PC-9 (cell line): ENCODE data around the gene C3orf52. TPM values are rescaled to one million over a fixed set of nuclear protein-coding genes. Genes with fewer than 3 reads are reported as not detected.

Source experiments
- BruUV-seq: library from RNA; stranded (reverse); fragments of 400-500 nt; replicated peaks from 2 replicates; lab custom pipeline; 2021; lab: Mats Ljungman, UMichigan
- CTCF ChIA-PET: fragments of 300-600 bp; sonication (Branson Sonifier 250); formaldehyde crosslinking; loops from one replicate; lab custom pipeline; 2022; ENCODE audit warnings: antibody characterized with exemption; lab: Charles Lee
- POLR2A ChIA-PET: fragments of 300-600 bp; sonication (Branson Sonifier 250); formaldehyde crosslinking; loops from one replicate; lab custom pipeline; 2022; ENCODE audit warnings: antibody characterized with exemption; ENCODE audit not compliant: unreplicated experiment; lab: Charles Lee
- DNase-seq, 2 experiments: peaks; one replicate each; pipeline versions ENCODE4 v3.0.0 to v3.0.0-alpha.2; 2015 to 2022; ENCODE audit warnings: mixed read lengths in 1 of 2
- H2AFZ ChIP-seq: fragments of 200-600 bp; sonication (generic); 2 replicates; pipeline ENCODE4 v1.8.1; 2017; ENCODE audit warnings: antibody characterized with exemption
- H3F3A ChIP-seq: fragments of 200-600 bp; sonication (generic); 2 replicates; pipeline ENCODE4 v1.8.1; 2017; ENCODE audit warnings: antibody characterized with exemption, mild to moderate bottlenecking, low read depth; ENCODE audit not compliant: insufficient read depth
- H3K27ac ChIP-seq: fragments of 200-600 bp; sonication (generic); 2 replicates; pipeline ENCODE4 v1.6.1; 2016; ENCODE audit warnings: mixed run types
- H3K27me3 ChIP-seq: fragments of 200-600 bp; sonication (generic); 2 replicates; pipeline ENCODE4 v1.6.1; 2016; ENCODE audit warnings: low read depth, mixed run types; ENCODE audit not compliant: insufficient read depth
- H3K36me3 ChIP-seq: fragments of 200-600 bp; sonication (generic); 2 replicates; pipeline ENCODE4 v1.6.1; 2016; ENCODE audit warnings: low read depth, mixed run types
- H3K4me1 ChIP-seq: fragments of 200-600 bp; sonication (generic); replicated peaks from 2 replicates; pipeline ENCODE4 v1.6.1; 2016; ENCODE audit warnings: mixed run types; ENCODE audit not compliant: insufficient read depth
- H3K4me2 ChIP-seq: fragments of 200-600 bp; sonication (generic); 2 replicates; pipeline ENCODE4 v1.6.1; 2017; ENCODE audit warnings: mixed run types
- H3K4me3 ChIP-seq: fragments of 200-600 bp; sonication (generic); 2 replicates; pipeline ENCODE4 v1.6.1; 2016; ENCODE audit warnings: mixed run types
- H3K79me2 ChIP-seq: fragments of 200-600 bp; sonication (generic); 2 replicates; pipeline ENCODE4 v1.6.1; 2017; ENCODE audit warnings: low read depth, mixed run types
- H3K9me2 ChIP-seq: fragments of 200-600 bp; sonication (generic); 2 replicates; pipeline ENCODE4 v1.8.1; 2017; ENCODE audit warnings: mild to moderate bottlenecking; ENCODE audit not compliant: insufficient read depth
- H3K9me3 ChIP-seq: fragments of 200-600 bp; sonication (generic); 2 replicates; pipeline ENCODE4 v1.8.1; 2016; ENCODE audit warnings: low read depth; ENCODE audit not compliant: insufficient read depth
- H4K20me1 ChIP-seq: fragments of 200-600 bp; sonication (generic); 2 replicates; pipeline ENCODE4 v1.8.1; 2017; ENCODE audit not compliant: insufficient read depth
- CTCF ChIP-seq: fragments of 200-600 bp; sonication (generic); conservative IDR thresholded peaks from 2 replicates; pipeline ENCODE4 v1.6.1; 2017; ENCODE audit warnings: mixed run types, antibody characterized with exemption, mild to moderate bottlenecking, moderate library complexity
- EZH2 ChIP-seq: fragments of 200-600 bp; sonication (generic); IDR thresholded peaks from 2 replicates; pipeline ENCODE4 v1.8.0; 2017; ENCODE audit warnings: antibody characterized with exemption, low read depth
- intact Hi-C: fragments of 100-400 bp; cut with micrococcal nuclease; formaldehyde crosslinking; loops from one replicate; pipeline ENCODE4 v1.10.0; 2022; ENCODE audit not compliant: unreplicated experiment
- total RNA-seq: library from RNA; stranded (reverse); gene quantifications from 2 replicates; pipeline ENCODE4 v1.2.3, GENCODE V29; 2021

C3orf52 gene
- total RNA-seq, 1 experiment from 2014 or later = 7.5 TPM

- TF ChIP-seq CTCF = no peak
- no peak for TF ChIP-seq EZH2
- Histone ChIP-seq H2AFZ (no peak overlapping the region), H3F3A (no peaks in the 10 kb centered on the region; the same call in 1 of the 2 replicates), H3K79me2 (no peaks in the 10 kb centered on the region; the same call in 1 of the 2 replicates), H3K4me1 (peaks cover 17% of the 10 kb centered on the region), H4K20me1 (no peaks in the 10 kb centered on the region), H3K36me3 (no peaks in the 10 kb centered on the region), H3K27me3 (no peaks in the 10 kb centered on the region), H3K4me2 (peak overlapping the region; percentile 51), H3K9me2 (no peaks in the 10 kb centered on the region), H3K27ac (peak overlapping the region; percentile 62), H3K4me3 (no peak overlapping the region), H3K9me3 (no peaks in the 10 kb centered on the region; the same call in 1 of the 2 replicates)
- BruUV-seq = no TSS peak
- DNase-seq = peak; percentile 74 to 99
- intact Hi-C loops = loop anchor here (1.0 to 10.0 kb wide), 2 partner anchors 22 to 1023 kb away; partner anchors contain the start of gene NECTIN3
- POLR2A ChIA-PET = interaction anchor here (0.6 to 1.0 kb wide), 2 partner anchors 11 to 118 kb away, joined by 3 to 6 read pairs; partner anchors contain the start of genes ABHD10 and C3orf52
- CTCF ChIA-PET = interaction anchor here (0.6 to 1.8 kb wide), 4 partner anchors 14 to 425 kb away, joined by 3 to 14 read pairs (median 4); no protein-coding TSS in a partner anchor
These were observed 11.2 kb downstream of the C3orf52 start for GRCh38 chr3:112097378-112097777.

- peaks cover 11% of the 10 kb centered on the region for H3K4me1 ChIP-seq
- H3K79me2 ChIP-seq = no peaks in the 10 kb centered on the region; the same call in 1 of the 2 replicates
- no peak overlapping the region for H2AFZ ChIP-seq
- ChIA-PET POLR2A (no interaction called here), CTCF (no interaction called here)
- no peaks in the 10 kb centered on the region; the same call in 1 of the 2 replicates for H3K9me3 ChIP-seq
- H3F3A ChIP-seq = no peaks in the 10 kb centered on the region; the same call in 1 of the 2 replicates
- BruUV-seq = no TSS peak
- H4K20me1 ChIP-seq = no peaks in the 10 kb centered on the region
- no peaks in the 10 kb centered on the region for H3K36me3 ChIP-seq
- H3K4me3 ChIP-seq = no peak overlapping the region
- DNase-seq = peak in 1 of 2 experiments; percentile 44
- TF ChIP-seq CTCF = no peak
- TF ChIP-seq EZH2 = no peak
- H3K27me3 ChIP-seq = no peaks in the 10 kb centered on the region
- intact Hi-C loops = no loop called here
- no peaks in the 10 kb centered on the region for H3K9me2 ChIP-seq
- no peak overlapping the region for H3K4me2 ChIP-seq
- H3K27ac ChIP-seq = no peak overlapping the region
These were observed 15.7 kb downstream of the C3orf52 start for GRCh38 chr3:112101916-112102315.

- ChIA-PET POLR2A (no interaction called here), CTCF (no interaction called here)
- Histone ChIP-seq H2AFZ (no peak overlapping the region), H3K9me3 (no peaks in the 10 kb centered on the region; the same call in 1 of the 2 replicates), H3K4me3 (no peak overlapping the region), H3K27ac (no peak overlapping the region), H3K4me1 (peaks cover 6% of the 10 kb centered on the region; the same call in 1 of the 2 replicates), H3K4me2 (no peak overlapping the region), H3K27me3 (no peaks in the 10 kb centered on the region), H4K20me1 (no peaks in the 10 kb centered on the region), H3F3A (no peaks in the 10 kb centered on the region), H3K36me3 (no peaks in the 10 kb centered on the region), H3K79me2 (no peaks in the 10 kb centered on the region), H3K9me2 (no peaks in the 10 kb centered on the region)
- TF ChIP-seq EZH2 = no peak
- TF ChIP-seq CTCF = no peak
- no TSS peak for BruUV-seq
- intact Hi-C loops = no loop called here
- DNase-seq = no peak
These were observed 18.6 kb downstream of the C3orf52 start for GRCh38 chr3:112104774-112105173.
